Trophoblast cell (in vitro differentiated cells and primary cell): ENCODE measurements around the gene CCL25. TPM values are rescaled to one million over a fixed set of nuclear protein-coding genes. Genes with fewer than 3 reads are reported as not detected.

Source experiments
- DNase-seq, 2 donors: peaks; one replicate each; pipeline ENCODE4 v3.0.0-alpha.2; 2016
- H2AFZ ChIP-seq: 2 replicates; pipeline ENCODE4 v1.6.1; 2013; ENCODE audit warnings: low read length, moderate library complexity, mild to moderate bottlenecking; ENCODE audit not compliant: insufficient read depth, poor library complexity
- H2AK5ac ChIP-seq: 2 replicates; pipeline ENCODE4 v1.6.1; 2013; ENCODE audit warnings: mild to moderate bottlenecking, low read length
- H2BK120ac ChIP-seq: 2 replicates; pipeline ENCODE4 v1.6.1; 2013; ENCODE audit warnings: low read length, mild to moderate bottlenecking, moderate library complexity; ENCODE audit not compliant: insufficient read depth, poor library complexity
- H2BK12ac ChIP-seq: 2 replicates; pipeline ENCODE4 v1.6.1; 2013; ENCODE audit warnings: mild to moderate bottlenecking, low read length, moderate library complexity
- H2BK5ac ChIP-seq: 2 replicates; pipeline ENCODE4 v1.6.1; 2013; ENCODE audit warnings: low read length, low read depth, moderate library complexity, mild to moderate bottlenecking; ENCODE audit not compliant: poor library complexity
- H3K14ac ChIP-seq: 2 replicates; pipeline ENCODE4 v1.6.1; 2013; ENCODE audit warnings: mild to moderate bottlenecking, low read length
- H3K18ac ChIP-seq: 2 replicates; pipeline ENCODE4 v1.6.1; 2013; ENCODE audit warnings: mild to moderate bottlenecking, low read length
- H3K23ac ChIP-seq: 2 replicates; pipeline ENCODE4 v1.6.1; 2013; ENCODE audit warnings: low read length
- H3K27ac ChIP-seq: 2 replicates; pipeline ENCODE4 v1.5.1; 2013; ENCODE audit warnings: low read depth, mild to moderate bottlenecking, inconsistent platforms, low read length, moderate library complexity
- H3K27me3 ChIP-seq: 2 replicates; pipeline ENCODE4 v1.6.1; 2013; ENCODE audit warnings: inconsistent platforms, mild to moderate bottlenecking, low read length, moderate library complexity; ENCODE audit not compliant: insufficient read depth
- H3K36me3 ChIP-seq, 2 experiments: 1 replicate in 1 of 2; 2 replicates in 1 of 2; pipeline ENCODE4 v1.6.1; 2013; ENCODE audit warnings: low read length in 2 of 2, mild to moderate bottlenecking in 2 of 2, moderate library complexity in 1 of 2; ENCODE audit not compliant: insufficient read depth in 2 of 2, control insufficient read depth in 1 of 2
- H3K4ac ChIP-seq: 2 replicates; pipeline ENCODE4 v1.6.1; 2013; ENCODE audit warnings: low read depth, mild to moderate bottlenecking, low read length, moderate library complexity
- H3K4me1 ChIP-seq, 2 experiments: 1 replicate in 1 of 2; 2 replicates in 1 of 2; pipeline ENCODE4 v1.6.1; 2013; ENCODE audit warnings: low read length in 2 of 2, mild to moderate bottlenecking in 2 of 2, moderate library complexity in 1 of 2; ENCODE audit not compliant: insufficient read depth in 2 of 2, control insufficient read depth in 1 of 2
- H3K4me2 ChIP-seq: 2 replicates; pipeline ENCODE4 v1.6.1; 2013; ENCODE audit warnings: inconsistent platforms, mild to moderate bottlenecking, low read length, moderate library complexity
- H3K4me3 ChIP-seq: 2 replicates; pipeline ENCODE4 v1.5.1; 2013; ENCODE audit warnings: mild to moderate bottlenecking, low read depth, low read length, inconsistent platforms
- H3K79me1 ChIP-seq: one replicate; pipeline ENCODE4 v1.6.1; 2013; ENCODE audit warnings: low read length
- H3K79me2 ChIP-seq: 2 replicates; pipeline ENCODE4 v1.6.1; 2013; ENCODE audit warnings: low read length, mild to moderate bottlenecking; ENCODE audit not compliant: control insufficient read depth, insufficient read depth, poor library complexity
- H3K9ac ChIP-seq: 2 replicates; pipeline ENCODE4 v1.6.1; 2013; ENCODE audit warnings: mild to moderate bottlenecking, low read length
- H3K9me3 ChIP-seq: 2 replicates; pipeline ENCODE4 v1.6.1; 2013; ENCODE audit warnings: low read depth, mild to moderate bottlenecking, control low read depth, inconsistent platforms, low read length; ENCODE audit not compliant: insufficient read depth
- H4K12ac ChIP-seq: 2 replicates; pipeline ENCODE4 v1.6.1; 2013; ENCODE audit warnings: low read depth, mild to moderate bottlenecking, low read length, moderate library complexity
- H4K8ac ChIP-seq: 2 replicates; pipeline ENCODE4 v1.6.1; 2013; ENCODE audit warnings: low read depth, mild to moderate bottlenecking, low read length, moderate library complexity
- H4K91ac ChIP-seq: one replicate; pipeline ENCODE4 v1.6.1; 2013; ENCODE audit warnings: low read depth, mild to moderate bottlenecking, low read length, moderate library complexity
- WGBS: extraction: QIAGEN DNeasy Blood & Tissue Kit; methylation state at CpG from one replicate; pipeline ENCODE4 v1.1.7; 2013; ENCODE audit warnings: missing lambda C conversion rate; ENCODE audit not compliant: insufficient read length, insufficient coverage; ENCODE audit errors: extremely low coverage; 5-methylcytosine and 5-hydroxymethylcytosine counted together
- polyA plus RNA-seq: library from polyadenylated mRNA; stranded (reverse); fragments of 200-250 nt; gene quantifications from 2 replicates; pipeline ENCODE4 v1.2.3, GENCODE V29; 2013

Gene CCL25
- polyA plus RNA-seq = 0.10 TPM in 2 replicates

- Histone ChIP-seq H2AFZ (no peak within 1 kb of the TSS), H2AK5ac (peak within 1 kb of the TSS; percentile 65), H3K27me3 (no peaks in the 10 kb centered on the region), H2BK120ac (no peak within 1 kb of the TSS), H3K18ac (no peak within 1 kb of the TSS), H3K9me3 (peaks cover 3% of the 10 kb centered on the region), H2BK12ac (no peak within 1 kb of the TSS), H3K79me1 (no peaks in the 10 kb centered on the region), H3K4me1 (peaks cover 3 to 5% of the 10 kb centered on the region in 2 experiments), H3K9ac (no peak within 1 kb of the TSS), H3K14ac (no peak within 1 kb of the TSS), H3K4ac (no peak within 1 kb of the TSS), H4K8ac (no peak within 1 kb of the TSS), H3K4me3 (no peak within 1 kb of the TSS), H3K4me2 (no peak within 1 kb of the TSS), H3K36me3 (no peaks in the 10 kb centered on the region), H3K23ac (no peak within 1 kb of the TSS), H4K12ac (no peak within 1 kb of the TSS), H2BK5ac (no peak within 1 kb of the TSS), H3K79me2 (peaks cover 2% of the 10 kb centered on the region), H4K91ac (no peak within 1 kb of the TSS), H3K27ac (no peak within 1 kb of the TSS)
- DNase-seq = no peak
- no CpG with 5 or more reads among the region's 7 CpGs for WGBS
Observed at GRCh38 chr19:8052464-8052859, at the start of gene CCL25. Gene CCL25, plus strand, starts transcription at chr19:8052760. Its CDS starts 290 bp downstream, at chr19:8053050.

- H3K4me2 ChIP-seq = peak overlapping the region; percentile 61
Observed at GRCh38 chr19:8004001-8004400, 48.6 kb upstream of the CCL25 start.

GRCh38 chr19:8004723-8005513 lies 47.6 kb upstream of the CCL25 start:
- WGBS = no CpG with 5 or more reads among the region's 74 CpGs
- Histone ChIP-seq H3K9ac (peak overlapping the region; percentile 87), H3K4me3 (peak overlapping the region; percentile 83), H2AK5ac (no peak overlapping the region), H3K4me2 (peak overlapping the region; percentile 61), H3K18ac (peak overlapping the region; percentile 31), H3K14ac (peak overlapping the region; percentile 47), H2BK120ac (no peak overlapping the region), H3K27ac (peak overlapping the region; percentile 36), H4K8ac (peak overlapping the region; percentile 35), H3K79me2 (peaks cover 39% of the 10 kb centered on the region), H3K36me3 (peaks cover 6 to 14% of the 10 kb centered on the region in 2 experiments), H2BK5ac (peak overlapping the region; percentile 63), H3K4ac (peak overlapping the region; percentile 94), H3K27me3 (no peaks in the 10 kb centered on the region), H3K79me1 (peaks cover 8% of the 10 kb centered on the region), H4K12ac (no peak overlapping the region), H3K9me3 (no peaks in the 10 kb centered on the region), H2BK12ac (no peak overlapping the region), H3K23ac (no peak overlapping the region), H2AFZ (no peak overlapping the region), H4K91ac (peak overlapping the region; percentile 65), H3K4me1 (peaks cover 14 to 21% of the 10 kb centered on the region in 2 experiments)
- DNase-seq = peak in 1 of 2 donors; percentile 44

More at GRCh38 chr19:8004001-8004400, 48.6 kb upstream of the CCL25 start:
- peaks cover 14 to 21% of the 10 kb centered on the region in 2 experiments for H3K4me1 ChIP-seq
- no peak overlapping the region for H2BK120ac ChIP-seq
- no peak overlapping the region for H2AFZ ChIP-seq
- H3K23ac ChIP-seq = no peak overlapping the region
- WGBS = no CpG with 5 or more reads among the region's 6 CpGs
- no peaks in the 10 kb centered on the region for H3K9me3 ChIP-seq
- H4K8ac ChIP-seq = no peak overlapping the region
- no peak overlapping the region for H2BK12ac ChIP-seq
- H3K4me3 ChIP-seq = peak overlapping the region; percentile 83
- peaks cover 10 to 20% of the 10 kb centered on the region in 2 experiments for H3K36me3 ChIP-seq
- H3K27ac ChIP-seq = no peak overlapping the region
- H2BK5ac ChIP-seq = no peak overlapping the region
- no peak overlapping the region for H3K18ac ChIP-seq
- H3K79me2 ChIP-seq = peaks cover 44% of the 10 kb centered on the region
- H3K27me3 ChIP-seq = no peaks in the 10 kb centered on the region
- no peak overlapping the region for H3K14ac ChIP-seq
- H2AK5ac ChIP-seq = no peak overlapping the region
- DNase-seq = no peak
- peaks cover 8% of the 10 kb centered on the region for H3K79me1 ChIP-seq
- H3K4ac ChIP-seq = peak overlapping the region; percentile 94
- H3K9ac ChIP-seq = no peak overlapping the region
- no peak overlapping the region for H4K12ac ChIP-seq
- H4K91ac ChIP-seq = no peak overlapping the region

- no peak within 1 kb of the TSS for H3K23ac ChIP-seq
- H4K91ac ChIP-seq = peak within 1 kb of the TSS; percentile 65
- H3K9me3 ChIP-seq = no peaks in the 10 kb centered on the region
- H3K27ac ChIP-seq = peak within 1 kb of the TSS; percentile 36
- DNase-seq = peak; percentile 90 to 96
- peak within 1 kb of the TSS; percentile 36 for H3K18ac ChIP-seq
- H3K4ac ChIP-seq = peak within 1 kb of the TSS; percentile 94
- H2AFZ ChIP-seq = peak within 1 kb of the TSS; percentile 60
- peak within 1 kb of the TSS; percentile 34 for H2BK120ac ChIP-seq
- H2AK5ac ChIP-seq = no peak within 1 kb of the TSS
- H2BK5ac ChIP-seq = peak within 1 kb of the TSS; percentile 63
- peak within 1 kb of the TSS; percentile 61 for H3K4me2 ChIP-seq
- peak within 1 kb of the TSS; percentile 94 for H3K4me3 ChIP-seq
- H3K4me1 ChIP-seq = peaks cover 11 to 18% of the 10 kb centered on the region in 2 experiments
- H3K14ac ChIP-seq = peak within 1 kb of the TSS; percentile 47
- H4K12ac ChIP-seq = peak within 1 kb of the TSS; percentile 6
- H3K27me3 ChIP-seq = no peaks in the 10 kb centered on the region
- WGBS = no CpG with 5 or more reads among the region's 98 CpGs
- H3K79me1 ChIP-seq = peaks cover 8% of the 10 kb centered on the region
- no peak within 1 kb of the TSS for H2BK12ac ChIP-seq
- H4K8ac ChIP-seq = peak within 1 kb of the TSS; percentile 61
- peaks cover 4 to 7% of the 10 kb centered on the region in 2 experiments for H3K36me3 ChIP-seq
- H3K9ac ChIP-seq = peak within 1 kb of the TSS; percentile 87
- peaks cover 32% of the 10 kb centered on the region for H3K79me2 ChIP-seq
Observed at GRCh38 chr19:8005534-8006256, 46.9 kb upstream of the CCL25 start, which contains the start of gene ELAVL1. Gene ELAVL1, minus strand, starts transcription at chr19:8005641. Its CDS starts 13,826 bp downstream, at chr19:7991815.
